Measurements from ENCODE around the gene BCL11A. TPM values are rescaled to one million over a fixed set of nuclear protein-coding genes. Genes with fewer than 3 reads are reported as not detected.

BCL11A gene
- total RNA-seq, 6 donors from 2014 or later = 2.7 to 12.7 (median 5.4) TPM

- TF ChIP-seq CTCF (IDR thresholded peaks at IDR 0.05) = no peak
- 75 to 85% methylated on average over 2 of the region's 2 CpGs for WGBS, 2 donors
- no peaks in the 10 kb centered on the region for H3K9me3 ChIP-seq
- no peaks in the 10 kb centered on the region for H3K4me1 ChIP-seq
- H3K4me3 ChIP-seq = no peak overlapping the region
- ATAC-seq (ENCODE audit: low FRiP score in 2 of 2) = no peak
- H3K27ac ChIP-seq = no peak overlapping the region
- H3K27me3 ChIP-seq = no peaks in the 10 kb centered on the region
- H3K36me3 ChIP-seq = no peaks in the 10 kb centered on the region
- DNase-seq = no peak
Observed at GRCh38 chr2:60540074-60540473, 13.4 kb downstream of the BCL11A start.

- Histone ChIP-seq H3K4me1 (no peaks in the 10 kb centered on the region), H3K27me3 (no peaks in the 10 kb centered on the region), H3K36me3 (no peaks in the 10 kb centered on the region), H3K27ac (no peak overlapping the region), H3K4me3 (no peak overlapping the region), H3K9me3 (no peaks in the 10 kb centered on the region)
- whole genome bisulfite sequencing, 2 donors = 92 to 94% methylated on average over 5 of the region's 5 CpGs
- TF ChIP-seq POLR2AphosphoS5 (IDR thresholded peaks at IDR 0.05) (no peak), EP300 (IDR thresholded peaks at IDR 0.05) (no peak), POLR2A (IDR thresholded peaks at IDR 0.05) (no peak), CTCF (IDR thresholded peaks at IDR 0.05) (no peak)
- ATAC-seq (ENCODE audit: low FRiP score in 2 of 2) = no peak
- no peak for DNase-seq
Observed at GRCh38 chr2:60539140-60539539, 14.3 kb downstream of the BCL11A start.

- DNase-seq = peak in 1 of 2 donors; percentile 59
- no peaks in the 10 kb centered on the region for H3K36me3 ChIP-seq
- no peaks in the 10 kb centered on the region for H3K27me3 ChIP-seq
- no peak overlapping the region for H3K27ac ChIP-seq
- WGBS, 2 donors = 78 to 81% methylated on average over 9 of the region's 9 CpGs
- H3K9me3 ChIP-seq = no peaks in the 10 kb centered on the region
- peak in 1 of 2 donors; percentile 40 for ATAC-seq (ENCODE audit: low FRiP score in 2 of 2)
- TF ChIP-seq EP300 (IDR thresholded peaks at IDR 0.05) = no peak
- TF ChIP-seq POLR2AphosphoS5 (IDR thresholded peaks at IDR 0.05) = no peak
- no peak for TF ChIP-seq POLR2A (IDR thresholded peaks at IDR 0.05)
- peaks cover 0 to 3% (median 0%) of the 10 kb centered on the region in 4 donors for H3K4me1 ChIP-seq
- no peak overlapping the region for H3K4me3 ChIP-seq
Observed at GRCh38 chr2:60538101-60538500, 15.4 kb downstream of the BCL11A start.

- no peak overlapping the region for H3K4me3 ChIP-seq
- H3K9me3 ChIP-seq = no peaks in the 10 kb centered on the region
- peaks cover 0 to 8% (median 2%) of the 10 kb centered on the region in 4 donors for H3K4me1 ChIP-seq
- H3K27me3 ChIP-seq = no peaks in the 10 kb centered on the region
- no peak for ATAC-seq (ENCODE audit: low FRiP score in 2 of 2)
- DNase-seq = no peak
- no peak for TF ChIP-seq POLR2AphosphoS5 (IDR thresholded peaks at IDR 0.05)
- TF ChIP-seq CTCF (IDR thresholded peaks at IDR 0.05) = no peak
- TF ChIP-seq POLR2A (IDR thresholded peaks at IDR 0.05) = no peak
- no peak for TF ChIP-seq EP300 (IDR thresholded peaks at IDR 0.05)
- no peaks in the 10 kb centered on the region for H3K36me3 ChIP-seq
- 17 to 23% methylated on average over 1 of the region's 1 CpG for WGBS, 2 donors
- H3K27ac ChIP-seq = no peak overlapping the region
Observed at GRCh38 chr2:60536746-60537145, 16.7 kb downstream of the BCL11A start.

GRCh38 chr2:60535685-60536312, 17.7 kb downstream of the BCL11A start:
- H3K27ac ChIP-seq = no peak overlapping the region

More at GRCh38 chr2:60535685-60536312, 17.7 kb downstream of the BCL11A start:
- Histone ChIP-seq H3K4me3 (no peak overlapping the region), H3K27me3 (no peaks in the 10 kb centered on the region), H3K4me1 (peaks cover 0 to 8% (median 3%) of the 10 kb centered on the region in 4 donors), H3K9me3 (no peaks in the 10 kb centered on the region), H3K36me3 (no peaks in the 10 kb centered on the region)
- DNase-seq = no peak
- ATAC-seq (ENCODE audit: low FRiP score in 2 of 2) = no peak
- TF ChIP-seq EP300 (IDR thresholded peaks at IDR 0.05) (no peak), POLR2AphosphoS5 (IDR thresholded peaks at IDR 0.05) (no peak), POLR2A (IDR thresholded peaks at IDR 0.05) (no peak)
- 79% methylated on average over 11 of the region's 11 CpGs for WGBS, 2 donors

Data from upper lobe of left lung (tissue), 6 donors.